GM18907 (cell line): Measurements from ENCODE around the gene MPG.
"Not testable (repeated sequence)": the region's sequence is repeated elsewhere in the genome, so short reads cannot be mapped to it uniquely, and the experiment has no call there.

Experiments used
- ATAC-seq: cut with Tn5 transposase; IDR thresholded peaks from one replicate; pipeline ENCODE4 v1.9.1; 2021; ENCODE audit warnings: mild to moderate bottlenecking, moderate library complexity; ENCODE audit not compliant: unreplicated experiment

Gene MPG, protein sequence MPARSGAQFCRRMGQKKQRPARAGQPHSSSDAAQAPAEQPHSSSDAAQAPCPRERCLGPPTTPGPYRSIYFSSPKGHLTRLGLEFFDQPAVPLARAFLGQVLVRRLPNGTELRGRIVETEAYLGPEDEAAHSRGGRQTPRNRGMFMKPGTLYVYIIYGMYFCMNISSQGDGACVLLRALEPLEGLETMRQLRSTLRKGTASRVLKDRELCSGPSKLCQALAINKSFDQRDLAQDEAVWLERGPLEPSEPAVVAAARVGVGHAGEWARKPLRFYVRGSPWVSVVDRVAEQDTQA

DNA sequence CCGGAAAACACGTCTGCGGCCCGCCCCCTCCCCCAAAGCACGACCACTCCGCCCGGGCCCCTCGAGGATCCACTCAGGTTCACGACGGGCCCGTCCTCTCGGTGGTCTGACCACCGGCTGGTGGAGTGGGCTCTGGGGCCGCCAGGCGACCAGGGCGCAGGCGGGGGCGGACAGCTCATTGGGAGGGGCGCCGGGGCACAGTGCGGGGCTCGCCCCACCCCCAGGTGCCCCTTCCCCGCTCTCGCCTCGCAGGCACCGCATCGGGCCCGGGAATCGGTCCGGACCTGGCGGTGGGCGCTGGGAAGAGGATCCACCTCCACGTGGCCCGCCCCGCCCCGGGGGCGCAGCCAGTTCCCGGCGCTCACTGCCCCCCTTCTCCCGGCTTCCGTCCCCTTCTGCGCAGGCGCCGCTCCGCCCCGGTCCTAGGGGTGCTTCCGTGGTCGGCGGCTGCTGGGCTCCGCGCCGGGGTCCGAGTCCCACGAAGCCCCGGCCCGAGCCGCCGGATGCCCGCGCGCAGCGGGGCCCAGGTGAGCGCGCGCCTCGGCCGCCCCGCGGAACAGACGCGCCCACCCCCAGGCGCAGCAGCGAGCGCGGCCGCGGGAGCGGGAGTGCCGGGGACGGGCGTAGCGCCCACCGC, at the start of gene MPG:
MPG (plus strand) TSS at position 419 of the 637 bp plus-strand sequence; CDS start at position 504, 85 bp downstream.
- ATAC-seq, result peak; percentile 62

DNA sequence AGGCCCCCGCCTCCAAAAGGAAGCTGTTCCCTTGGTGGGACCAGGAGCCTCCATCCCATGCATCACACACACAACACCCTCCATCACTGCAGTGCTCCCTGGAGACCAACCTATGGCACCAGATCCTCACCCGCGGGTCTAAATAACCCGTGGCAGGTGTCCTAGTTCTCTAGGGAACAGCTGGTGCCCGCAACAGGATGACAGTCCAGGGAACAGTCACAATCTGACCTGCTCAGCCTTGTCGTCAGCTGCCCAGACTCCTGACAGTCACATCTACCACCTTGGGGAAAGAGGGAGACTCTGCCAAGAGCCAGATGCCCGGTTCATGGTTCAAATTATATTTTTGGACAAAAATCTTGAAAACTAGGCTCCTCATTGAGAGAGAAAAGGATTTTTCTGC, 47.4 kb upstream of the MPG start:
- ATAC-seq, result not testable (repeated sequence)

DNA sequence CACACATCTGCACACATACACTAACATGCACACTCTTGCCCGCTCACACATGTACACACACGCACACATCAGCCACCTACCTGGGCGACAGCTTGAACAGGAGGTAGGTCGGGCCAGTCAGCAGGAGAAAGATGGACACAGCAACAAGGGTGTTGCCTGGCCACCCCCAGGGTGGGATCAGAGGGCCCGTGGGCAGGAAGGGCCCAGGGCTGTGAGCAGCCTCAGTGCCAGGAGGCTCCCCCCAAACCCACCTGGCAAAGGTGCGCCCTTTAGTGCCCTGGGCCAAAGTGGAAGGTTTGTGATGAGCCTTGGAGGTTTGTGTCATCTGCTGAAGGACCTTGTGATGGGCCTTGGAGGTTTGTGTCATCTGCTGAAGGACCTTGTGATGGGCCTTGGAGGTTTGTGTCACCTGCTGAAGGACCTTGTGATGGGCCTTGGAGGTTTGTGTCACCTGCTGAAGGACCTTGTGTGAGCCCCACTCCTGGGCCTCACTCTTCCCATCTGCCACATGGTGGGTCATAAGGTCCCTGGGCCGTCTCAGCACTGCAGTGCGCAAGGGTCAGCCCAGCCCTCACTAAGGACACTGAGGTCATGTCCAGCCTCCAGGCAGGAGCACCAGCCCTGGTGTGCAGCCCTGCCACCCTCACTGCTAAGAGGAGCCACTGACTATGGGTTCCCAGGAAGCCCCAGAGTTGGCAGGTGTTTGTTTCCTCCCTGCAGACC, 44.7 kb upstream of the MPG start:
- ATAC-seq, result not testable (repeated sequence)

DNA sequence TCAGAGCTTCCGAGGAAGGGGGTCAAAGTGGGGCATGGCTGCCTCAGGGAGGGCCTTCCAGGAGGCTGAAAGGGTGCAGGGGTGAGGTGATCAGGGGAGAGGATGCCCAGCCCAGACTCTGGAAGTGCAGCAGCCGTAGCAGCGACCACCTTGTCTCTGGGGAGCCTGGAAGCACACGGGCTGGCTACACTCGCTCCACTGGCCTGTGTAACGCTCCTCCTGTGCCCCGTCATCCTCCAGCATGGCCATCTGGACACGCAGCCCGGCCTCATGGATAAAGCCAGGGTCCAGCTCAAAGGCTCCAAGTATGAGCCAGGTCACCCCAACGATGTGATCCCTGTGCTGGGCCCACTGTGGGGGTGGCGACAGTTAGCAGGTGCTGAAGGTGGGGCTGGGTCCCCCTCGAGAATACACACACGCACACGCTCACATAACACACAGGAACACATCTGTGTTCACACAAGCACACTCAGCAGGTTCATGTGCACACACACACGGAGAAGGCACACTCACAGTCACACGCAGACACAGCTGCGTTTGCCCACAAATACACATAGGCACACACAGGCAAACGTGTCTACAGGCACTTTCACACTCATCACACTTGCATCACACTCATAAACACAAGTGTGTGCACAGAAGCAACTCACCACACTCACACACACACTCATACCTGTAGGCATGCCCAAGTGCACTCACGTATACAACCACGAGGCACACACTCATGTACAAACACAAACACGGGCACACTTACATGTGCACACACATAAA, 44.0 kb upstream of the MPG start:
- no peak for ATAC-seq

DNA sequence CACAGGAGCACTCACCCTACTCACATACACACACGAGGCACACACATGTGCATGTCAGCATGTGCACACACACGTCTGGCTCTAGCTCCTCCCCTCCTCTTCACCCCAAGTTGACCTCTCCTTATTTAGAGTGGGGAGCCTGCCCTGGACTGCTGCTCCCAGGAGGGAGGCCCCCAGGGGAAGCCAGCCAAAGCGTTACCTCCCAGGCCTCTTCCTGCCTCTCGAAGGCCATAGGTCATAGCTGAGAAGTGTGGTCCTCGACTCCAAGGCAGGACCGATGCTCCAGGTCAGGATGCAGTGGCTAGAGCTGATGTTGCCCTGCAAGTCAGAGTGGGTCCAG, 43.4 kb upstream of the MPG start:
- ATAC-seq, result peak; percentile 13

DNA sequence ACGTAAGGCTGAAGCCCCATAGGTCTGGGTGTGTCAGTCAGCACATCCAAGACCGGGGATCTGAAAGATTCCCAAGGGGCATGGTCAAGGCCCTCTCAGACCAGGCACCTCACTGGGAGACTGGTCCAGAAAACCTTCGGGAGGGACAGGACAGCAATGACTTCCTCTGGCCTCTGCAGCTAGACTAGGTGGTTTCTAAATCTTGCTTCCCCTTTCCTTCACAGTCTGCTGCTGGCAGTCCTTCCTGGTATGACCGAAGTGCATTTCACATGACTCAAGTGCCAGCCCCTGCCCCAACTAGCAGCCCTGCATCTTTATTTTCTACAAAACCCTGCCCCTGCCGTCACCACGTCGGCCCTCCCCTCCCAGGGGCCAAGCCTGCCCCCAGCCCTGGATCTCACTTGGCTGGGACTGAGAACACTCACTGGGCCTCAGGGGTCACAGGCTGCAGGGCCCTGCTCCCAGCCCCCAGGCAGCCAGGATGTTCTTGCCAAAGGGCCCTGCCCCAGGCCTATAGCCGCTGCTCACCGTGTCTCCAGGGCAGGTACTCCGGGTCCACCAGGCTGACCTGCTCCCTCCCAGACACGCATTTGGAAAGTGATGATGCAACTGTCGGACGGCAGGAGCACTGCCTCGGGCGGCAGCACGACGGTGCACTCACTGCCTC, 42.9 kb upstream of the MPG start:
- peak; percentile 48 for ATAC-seq

DNA sequence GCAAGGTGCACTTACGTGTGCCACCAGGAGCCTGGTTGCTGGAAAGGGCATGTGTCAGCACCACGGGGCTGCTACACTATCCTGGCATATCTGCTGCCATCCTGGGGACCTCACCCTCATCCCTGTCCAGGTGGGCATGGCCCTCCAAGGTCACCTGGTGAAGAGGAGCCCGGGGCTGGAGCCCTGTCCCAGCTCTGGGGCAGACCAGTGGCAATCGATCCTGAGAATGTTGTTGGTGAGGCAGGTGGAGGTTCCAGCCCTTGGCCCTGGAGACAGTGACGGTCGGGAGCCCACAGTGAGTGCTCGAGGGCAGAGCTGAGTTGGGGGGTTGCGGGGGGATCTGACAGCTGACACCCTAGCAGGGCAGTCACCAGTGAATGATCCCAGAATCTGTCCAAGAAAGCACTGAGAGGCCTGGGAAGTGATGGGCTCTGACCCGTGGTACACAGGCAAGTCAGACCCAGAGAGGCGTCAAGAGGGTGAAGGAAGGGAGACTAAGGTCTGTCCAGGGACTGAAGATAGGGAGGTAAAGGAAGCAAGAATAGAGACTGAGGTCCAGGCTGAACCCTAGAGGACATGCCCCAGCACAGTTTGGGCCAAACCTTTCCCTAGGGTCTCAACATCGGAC, 42.2 kb upstream of the MPG start:
- ATAC-seq, result no peak

DNA sequence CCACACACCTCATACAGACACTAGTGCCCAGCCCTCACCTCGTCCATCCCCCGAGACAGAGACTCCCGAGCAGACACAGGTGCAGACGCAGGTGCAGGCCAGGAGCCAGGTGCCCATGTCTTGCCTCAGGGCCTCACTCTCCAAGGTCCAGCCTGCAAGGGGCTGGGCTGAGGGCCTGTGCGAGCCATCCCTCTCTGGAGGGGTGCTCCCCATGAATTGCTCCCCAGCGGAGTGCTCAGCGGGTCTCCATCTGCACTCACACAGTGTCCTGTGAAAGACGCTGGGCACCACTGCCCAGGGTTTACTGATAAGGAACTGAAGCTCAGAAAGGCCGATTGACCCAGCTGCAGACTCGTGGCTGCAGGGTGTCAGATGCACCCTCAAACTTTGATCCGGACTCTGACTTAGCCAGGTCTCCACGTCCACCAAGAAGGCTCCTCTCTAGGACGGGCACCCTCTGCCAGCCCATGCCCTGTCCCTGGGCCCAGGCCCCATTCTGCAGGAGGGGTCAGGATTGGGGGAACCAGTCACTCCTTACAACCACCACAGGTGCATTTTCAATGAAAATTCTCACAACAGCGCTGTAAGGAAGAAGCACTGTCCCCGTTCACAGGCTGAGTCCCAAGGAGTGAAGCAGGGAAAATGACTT, 41.6 kb upstream of the MPG start:
- no peak for ATAC-seq

DNA sequence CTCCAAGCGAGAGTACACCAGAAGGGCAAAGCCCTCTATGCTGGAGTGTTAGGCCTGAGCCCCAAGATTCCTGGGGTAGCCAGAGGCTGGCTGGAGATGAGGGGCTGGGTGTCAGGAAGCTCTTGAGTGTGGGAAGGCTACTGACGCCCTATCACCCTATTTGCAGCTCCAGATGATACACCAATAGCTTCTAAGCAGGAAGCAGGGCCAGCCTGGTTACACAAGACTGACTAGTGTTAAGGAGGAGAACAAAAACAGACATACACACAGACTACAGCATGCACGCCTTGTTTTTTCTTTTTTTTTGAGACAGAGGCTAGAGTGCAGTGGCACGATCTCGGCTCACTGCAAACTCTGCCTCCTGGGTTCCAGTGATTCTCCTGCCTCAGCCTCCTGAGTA, 40.5 kb upstream of the MPG start:
- no peak for ATAC-seq

DNA sequence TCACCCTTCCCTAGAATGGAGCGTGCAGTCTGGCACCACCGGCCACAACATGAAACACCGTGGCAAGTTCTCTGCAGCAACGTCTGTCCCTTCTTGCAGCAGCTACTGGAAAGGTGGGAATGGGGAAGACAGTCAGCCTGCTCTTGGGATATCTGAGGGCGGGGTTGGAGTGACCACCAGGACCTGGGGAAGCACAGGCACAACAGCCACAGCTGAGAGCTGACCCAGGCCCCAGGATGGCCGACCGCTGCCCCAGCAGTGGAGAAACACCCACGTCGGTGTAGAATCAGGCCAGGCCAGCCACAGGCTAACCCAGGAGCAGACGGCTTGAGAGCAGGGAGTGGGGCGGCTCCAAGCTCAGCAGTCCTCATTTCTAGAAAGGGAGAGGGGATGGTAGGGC, 39.8 kb upstream of the MPG start:
- ATAC-seq, result not testable (repeated sequence)

DNA sequence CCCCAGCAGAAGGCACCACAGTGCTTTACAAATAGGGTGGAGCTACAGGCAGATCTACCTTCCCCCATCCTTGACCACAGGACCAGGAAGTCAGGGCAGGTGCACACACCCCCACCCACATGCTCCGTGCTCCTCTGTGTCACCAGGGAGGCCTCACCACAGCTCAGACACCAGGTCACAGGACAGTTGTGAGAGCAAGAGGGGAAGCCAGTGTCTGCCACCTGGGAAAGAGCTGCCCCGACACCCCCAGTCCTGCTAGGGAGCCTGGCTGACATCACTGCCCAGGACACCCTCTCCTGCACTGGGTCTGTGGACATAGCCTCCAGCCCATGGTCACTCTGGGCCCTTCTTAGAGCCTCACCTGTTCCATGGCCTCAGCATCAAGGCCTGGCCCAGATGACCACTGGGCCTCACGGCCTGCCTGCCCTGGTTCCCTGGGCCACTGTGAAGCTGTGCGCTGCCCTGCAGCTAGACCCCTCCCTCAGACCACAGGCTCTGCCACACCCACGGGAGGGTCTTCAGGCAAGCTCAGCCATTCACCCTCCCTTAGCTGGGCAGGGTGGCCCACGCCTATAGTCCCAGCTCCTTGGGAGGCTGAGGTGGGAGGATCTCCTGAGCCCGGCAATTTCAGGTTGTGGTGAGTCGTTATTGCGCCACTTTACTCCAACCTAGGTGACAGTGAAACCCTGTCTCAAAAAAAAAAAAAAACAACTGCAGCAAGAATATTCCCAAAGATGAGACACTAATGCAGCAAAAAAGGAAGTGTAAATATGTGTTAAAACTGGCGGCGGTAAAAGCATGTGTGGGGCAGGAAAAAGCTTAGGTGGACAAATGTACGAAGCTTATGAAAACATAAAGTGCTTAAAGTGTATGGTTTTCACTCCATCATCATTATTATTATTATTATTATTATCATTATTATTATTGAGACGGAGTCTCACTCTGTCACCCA, 38.8 kb upstream of the MPG start:
- peak; percentile 66 for ATAC-seq

DNA sequence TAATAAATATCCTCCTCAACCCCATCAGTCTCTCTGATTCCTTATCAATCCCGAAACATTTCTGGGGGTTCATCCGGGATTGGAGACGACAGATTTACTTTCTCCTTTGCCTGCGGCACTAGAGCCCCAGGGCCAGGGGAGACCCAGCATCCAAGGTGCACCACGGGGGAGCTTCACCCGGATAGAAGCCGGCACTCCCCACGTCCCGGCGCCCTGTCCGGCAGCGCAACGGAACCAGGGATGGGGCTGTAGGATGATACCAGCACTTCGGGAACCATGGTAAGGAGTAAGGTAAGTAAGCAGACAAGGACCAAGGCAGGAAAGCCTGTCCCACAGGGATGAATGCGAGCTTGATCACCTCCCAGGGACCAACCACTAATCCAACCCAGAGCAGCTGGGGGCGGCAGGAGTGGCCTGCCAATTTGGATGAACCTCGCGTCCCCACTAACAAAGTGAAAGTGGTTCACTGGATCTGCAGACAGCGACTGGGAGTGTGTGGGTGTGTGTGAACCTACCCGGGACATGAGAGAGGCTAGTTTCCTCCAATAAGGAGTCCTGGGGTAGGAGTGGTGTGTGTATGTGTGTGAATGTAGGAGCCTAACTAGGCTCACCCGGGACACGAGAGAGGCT, 36.5 kb upstream of the MPG start:
- ATAC-seq, result no peak

DNA sequence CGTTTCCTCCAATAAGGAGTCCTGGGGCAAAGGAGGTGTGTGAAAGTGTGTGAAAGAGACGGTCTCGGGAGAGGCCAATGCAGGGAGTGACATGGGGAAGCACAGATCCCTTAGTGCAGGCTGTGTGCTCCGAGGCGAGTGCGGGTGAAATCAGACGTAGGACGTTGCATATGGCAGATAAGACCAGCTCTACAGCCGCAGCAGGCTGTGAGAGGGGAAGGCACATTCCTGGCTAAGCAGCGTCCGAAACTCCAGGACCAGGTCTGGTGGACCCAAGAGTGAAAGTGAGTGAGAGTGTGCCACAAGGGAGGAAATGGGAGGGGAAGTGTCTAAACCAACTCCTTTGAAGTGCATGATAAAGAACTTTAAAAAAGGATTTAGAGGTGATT, 36.0 kb upstream of the MPG start:
- ATAC-seq, result no peak

DNA sequence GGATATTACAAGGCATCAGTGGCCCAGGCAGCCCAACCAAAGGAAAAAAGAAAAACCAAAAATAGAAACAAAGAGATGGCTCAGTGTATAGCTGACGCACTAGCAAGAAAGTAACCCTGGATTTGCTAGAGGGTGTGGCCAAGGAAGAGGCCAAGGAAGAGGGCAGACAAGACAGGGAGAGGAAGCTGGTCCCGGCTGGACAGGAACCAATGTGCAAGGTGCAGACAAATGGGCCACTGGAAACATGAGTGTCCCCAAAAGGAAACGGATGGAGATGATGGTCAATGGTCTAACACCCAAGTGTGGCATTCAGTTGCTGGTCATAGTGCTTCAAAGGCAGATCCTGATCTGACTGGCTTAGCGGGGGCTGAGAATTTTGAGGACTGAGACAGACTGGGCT, 35.3 kb upstream of the MPG start:
- no peak for ATAC-seq

DNA sequence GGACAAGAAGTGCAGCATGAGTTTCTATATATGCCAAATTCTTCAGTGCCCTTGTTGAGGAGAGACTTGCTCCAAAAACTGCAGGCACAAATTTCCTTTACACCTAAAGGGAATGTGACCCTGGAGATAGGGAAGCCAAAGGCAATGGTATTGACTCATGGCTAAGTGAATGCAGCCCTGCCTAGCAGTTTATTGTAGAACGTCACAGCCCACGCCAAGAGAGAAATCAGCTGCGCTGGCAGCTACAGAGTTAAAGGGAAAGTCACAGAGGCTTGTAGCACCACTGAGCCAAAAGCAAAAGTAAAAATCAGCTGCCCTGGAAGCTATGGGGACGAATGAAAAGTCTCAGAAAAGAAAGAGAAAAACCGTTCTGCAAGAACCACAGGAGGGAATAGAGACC, 34.7 kb upstream of the MPG start:
- ATAC-seq, result no peak

DNA sequence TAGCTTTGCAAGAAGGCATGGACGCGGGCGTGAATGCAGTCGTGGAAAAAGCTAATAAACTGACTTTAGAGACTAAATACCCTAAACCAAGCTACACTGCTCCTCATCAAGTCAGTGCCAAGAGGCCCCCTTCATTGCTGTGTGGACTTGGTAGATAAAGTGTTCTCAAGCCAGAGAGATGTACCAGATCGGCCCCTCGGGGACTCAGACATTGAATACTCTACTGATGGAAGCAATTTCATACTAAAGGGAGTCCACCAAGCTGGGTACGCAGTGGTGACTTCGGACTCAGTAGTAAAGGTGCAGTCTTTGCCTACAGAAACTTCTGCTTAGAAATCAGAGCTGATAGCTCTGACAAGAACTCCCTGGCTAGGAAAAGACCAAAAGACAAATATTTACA, 33.4 kb upstream of the MPG start:
- no peak for ATAC-seq

DNA sequence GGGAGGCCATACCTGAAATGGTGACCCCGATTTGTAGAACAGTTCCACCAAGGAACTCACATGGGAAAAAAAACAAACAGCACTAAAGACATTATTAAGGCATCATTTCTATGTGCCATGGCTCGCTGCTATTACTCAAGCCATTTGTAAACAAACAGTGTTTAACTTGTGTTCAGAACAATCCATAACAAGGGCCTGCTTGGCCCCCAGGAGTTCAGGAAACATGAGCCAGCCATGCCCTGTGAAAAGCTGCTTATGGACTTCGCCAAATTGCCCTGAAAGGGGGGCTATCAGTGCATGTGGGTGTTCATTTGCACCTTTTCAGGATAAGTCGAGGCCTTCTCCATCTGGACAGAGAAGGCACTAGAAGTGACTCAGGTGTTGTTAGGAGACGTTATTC, 32.6 kb upstream of the MPG start:
- ATAC-seq, result no peak

DNA sequence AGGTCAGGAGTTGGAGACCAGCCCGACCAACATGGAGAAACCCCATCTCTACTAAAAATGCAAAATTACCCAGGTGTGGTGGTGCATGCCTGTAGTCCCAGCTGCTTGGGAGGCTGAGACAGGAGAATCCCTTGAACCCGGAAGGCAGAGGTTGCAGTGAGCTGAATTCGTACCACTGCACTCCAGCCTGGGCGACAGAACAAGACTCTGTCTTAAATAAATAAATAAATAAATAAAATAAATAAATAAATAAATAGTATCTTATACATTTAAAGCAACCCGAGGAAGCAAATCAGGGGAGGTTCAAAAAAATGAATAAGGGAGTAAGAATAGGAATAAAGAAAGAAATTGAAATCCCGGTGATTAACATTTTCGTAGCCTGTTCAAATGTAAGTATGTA, 31.5 kb upstream of the MPG start:
- not testable (repeated sequence) for ATAC-seq
